A549 (cell line): ENCODE data around the gene CHAF1A. TPM values are rescaled to one million over a fixed set of nuclear protein-coding genes. Genes with fewer than 3 reads are reported as not detected.

Experiments used
- ATAC-seq, 2 experiments: fragments of 200-7000 bp in 1 of 2; fragments of >200 bp in 1 of 2; cut with Nextera tagmentation in 1 of 2; cut with Tn5 transposase in 1 of 2; 3 replicates each; pipeline versions ENCODE4 v1.8.0 to v1.9.1; 2018 to 2020; ENCODE audit warnings: mild to moderate bottlenecking in 1 of 2, moderate library complexity in 1 of 2
- CTCF ChIA-PET: fragments of 300-600 bp; sonication (Branson Sonifier 250); formaldehyde crosslinking; extraction: SDS; loops from one replicate; lab custom pipeline; 2021; ENCODE audit warnings: antibody characterized with exemption, inconsistent platforms; lab: Yijun Ruan, JAX
- POLR2A ChIA-PET: fragments of 350-600 bp; formaldehyde crosslinking; extraction: SDS; loops from one replicate; lab custom pipeline; 2021; ENCODE audit warnings: antibody characterized with exemption, inconsistent platforms; lab: Yijun Ruan, JAX
- DNase-seq, 2 experiments: peaks; one replicate each; pipeline versions ENCODE4 v3.0.0 to v3.0.0-alpha.2; 2011 to 2016; ENCODE audit warnings: low read depth in 1 of 2, low spot score in 1 of 2
- FAIRE-seq: peaks from 2 replicates; lab custom pipeline; 2011; peaks lifted over from hg19 to GRCh38; lab: Jason Lieb, UNC
- H3K27ac ChIP-seq, 2 experiments: fragments of >200 bp; sonication (Bioruptor Twin); formaldehyde crosslinking; 3 replicates each; pipeline ENCODE4 v1.5.1; 2016 to 2017
- H3K4me1 ChIP-seq: fragments of >200 bp; sonication (Bioruptor Twin); formaldehyde crosslinking; 3 replicates; pipeline ENCODE4 v1.6.1; 2016
- H3K4me2 ChIP-seq: fragments of >200 bp; sonication (Bioruptor Twin); formaldehyde crosslinking; 3 replicates; pipeline ENCODE4 v1.6.1; 2016
- H3K4me3 ChIP-seq: fragments of >200 bp; sonication (Bioruptor Twin); formaldehyde crosslinking; 3 replicates; pipeline ENCODE4 v1.5.1; 2016
- H3K9me3 ChIP-seq: fragments of >200 bp; sonication (Bioruptor Twin); formaldehyde crosslinking; 3 replicates; pipeline ENCODE4 v1.6.1; 2016
- ATOH8 ChIP-seq: fragments of 250-450 bp; sonication (Bioruptor Pico); IDR thresholded peaks from 2 replicates; pipeline ENCODE4 v1.5.0; 2020; ENCODE audit warnings: low read depth, mild to moderate bottlenecking, moderate library complexity
- BHLHE40 ChIP-seq: IDR thresholded peaks from 2 replicates; pipeline ENCODE4 v1.6.1; 2012; ENCODE audit warnings: low read depth, low read length, inconsistent platforms
- CBX8 ChIP-seq: fragments of 200-600 bp; sonication (generic); IDR thresholded peaks from 2 replicates; pipeline ENCODE4 v1.6.1; 2016
- EP300 ChIP-seq, 2 experiments: fragments of >200 bp; sonication (Bioruptor Twin); formaldehyde crosslinking; IDR thresholded peaks; 2 replicates in 1 of 2; 3 replicates in 1 of 2; pipeline ENCODE4 v1.6.1; 2016 to 2017
- ESRRA ChIP-seq: fragments of 150-350 bp; IDR thresholded peaks from 2 replicates; pipeline ENCODE4 v1.6.1; 2014; ENCODE audit warnings: mild to moderate bottlenecking, low read length, borderline replicate concordance
- GATA3 ChIP-seq: IDR thresholded peaks from 2 replicates; pipeline ENCODE4 v1.6.1; 2012; ENCODE audit warnings: borderline replicate concordance
- HOXB13 ChIP-seq: fragments of 250-450 bp; sonication (Bioruptor Pico); IDR thresholded peaks from 2 replicates; pipeline ENCODE4 v1.5.0; 2020; ENCODE audit warnings: low read depth, mild to moderate bottlenecking, moderate library complexity
- MAZ ChIP-seq: fragments of 150-350 bp; IDR thresholded peaks from 2 replicates; pipeline ENCODE4 v1.6.1; 2014; ENCODE audit warnings: antibody characterized with exemption, low read depth, low read length, borderline replicate concordance
- NPAS2 ChIP-seq: fragments of 250-450 bp; sonication (Bioruptor Pico); IDR thresholded peaks from 2 replicates; pipeline ENCODE4 v1.8.0; 2022; ENCODE audit warnings: mild to moderate bottlenecking, moderate library complexity, borderline replicate concordance
- PHF8 ChIP-seq: fragments of 200-600 bp; sonication (generic); IDR thresholded peaks from 2 replicates; pipeline ENCODE4 v1.6.1; 2016; ENCODE audit warnings: low read depth, mild to moderate bottlenecking, antibody characterized with exemption, moderate library complexity, borderline replicate concordance
- RARB ChIP-seq: fragments of 250-450 bp; sonication (Bioruptor Pico); IDR thresholded peaks from 2 replicates; pipeline ENCODE4 v1.8.0; 2021; ENCODE audit warnings: mild to moderate bottlenecking, moderate library complexity
- RCOR1 ChIP-seq: fragments of 150-350 bp; IDR thresholded peaks from 2 replicates; pipeline ENCODE4 v1.6.1; 2014; ENCODE audit warnings: antibody characterized with exemption, low read length, low read depth
- RNF2 ChIP-seq: fragments of 200-600 bp; sonication (generic); IDR thresholded peaks from 2 replicates; pipeline ENCODE4 v1.6.1; 2016; ENCODE audit warnings: low read depth, mild to moderate bottlenecking, antibody characterized with exemption, moderate library complexity, borderline replicate concordance
- SREBF2 ChIP-seq: fragments of 450-650 bp; IDR thresholded peaks from 2 replicates; pipeline ENCODE4 v1.6.1; 2014; ENCODE audit warnings: mild to moderate bottlenecking, moderate library complexity
- TFCP2L1 ChIP-seq: fragments of 250-450 bp; sonication (Bioruptor Pico); IDR thresholded peaks from 2 replicates; pipeline ENCODE4 v1.5.0; 2021; ENCODE audit warnings: mild to moderate bottlenecking
- ZNF302 ChIP-seq: fragments of 250-450 bp; sonication (Bioruptor Pico); IDR thresholded peaks from 2 replicates; pipeline ENCODE4 v1.9.0; 2021; ENCODE audit warnings: inconsistent platforms, mild to moderate bottlenecking, moderate library complexity
- WGBS: methylation state at CpG from one replicate; pipeline ENCODE4 v1.1.6; 2017; ENCODE audit errors: missing lambda C conversion rate; 5-methylcytosine and 5-hydroxymethylcytosine counted together
- polyA plus RNA-seq, 4 experiments: library from polyadenylated mRNA; depleted of rRNA in 3 of 4; stranded (reverse); fragments of >200 nt; fragmentation: RNase III in 1 of 4; extraction: RNeasy Plus Mini Kit Qiagen cat#74134 plus additional on column Dnase treatment in 1 of 4; gene quantifications; 2 replicates in 3 of 4; 3 replicates in 1 of 4; pipeline ENCODE4 v1.2.3, GENCODE V29; 2011 to 2017
- TF ChIP-seq, protein P1 (sequence below): IDR thresholded peaks from 2 replicates; pipeline ENCODE4 v1.6.1; 2012; ENCODE audit warnings: low read depth, borderline replicate concordance
- TF ChIP-seq, protein P2 (sequence below): fragments of >200 bp; sonication (Bioruptor Twin); formaldehyde crosslinking; IDR thresholded peaks from 2 replicates; pipeline ENCODE4 v1.6.1; 2016
- TF ChIP-seq, protein P3 (sequence below): fragments of >200 bp; sonication (Bioruptor Twin); formaldehyde crosslinking; IDR thresholded peaks from 3 replicates; pipeline ENCODE4 v1.6.1; 2016
- TF ChIP-seq, protein P4 (sequence below): fragments of 200-600 bp; sonication (generic); IDR thresholded peaks from 2 replicates; pipeline ENCODE4 v1.6.1; 2016; ENCODE audit warnings: antibody characterized with exemption, mild to moderate bottlenecking, moderate library complexity

The CHAF1A gene
- polyA plus RNA-seq, 2 of the 4 experiments (the other 2 are of a cell fraction) = 15.6 to 28.0 TPM

DNA sequence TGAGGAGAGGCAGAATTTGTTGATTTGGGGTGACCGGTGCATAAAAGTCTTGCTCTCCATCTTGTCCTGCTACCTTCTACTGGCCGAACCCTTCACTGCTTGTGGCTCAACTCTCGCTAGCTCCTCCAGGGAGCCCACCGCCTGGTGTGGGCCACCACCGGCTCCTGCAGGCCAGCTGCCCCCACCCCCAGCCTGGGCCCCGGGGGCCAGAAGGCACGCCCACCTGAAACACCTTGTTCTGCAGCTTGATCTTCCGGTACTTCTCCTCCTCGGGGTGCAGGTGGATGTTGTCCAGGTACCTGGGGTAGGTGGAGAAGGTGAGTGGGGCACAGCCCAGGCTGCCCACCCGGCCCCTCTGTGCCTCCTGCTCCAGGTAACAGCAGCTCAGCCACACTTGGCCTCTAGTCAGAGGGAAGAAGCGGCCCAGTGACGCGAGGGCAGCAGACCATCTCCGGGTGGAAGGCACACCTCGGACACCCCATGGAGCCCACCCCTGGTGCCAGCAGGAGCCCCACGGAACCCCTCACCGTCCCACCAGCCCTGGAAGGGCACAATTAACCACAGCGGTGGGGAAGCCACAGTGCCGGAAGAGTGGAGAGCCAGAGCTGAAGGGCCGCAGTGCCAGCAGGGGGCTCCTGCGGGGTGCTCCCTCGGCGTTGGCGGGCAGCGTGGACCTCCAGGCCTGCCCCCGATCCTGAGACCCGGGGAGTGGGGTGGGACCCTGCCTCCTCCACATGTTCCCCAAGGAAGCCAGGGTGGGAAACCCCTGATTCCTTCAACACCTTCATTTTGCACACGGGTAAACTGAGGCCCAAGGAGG lies 45.1 kb downstream of the CHAF1A start:
- DNase-seq (no peak), FAIRE-seq (no peak), ATAC-seq (no peak)
- Histone ChIP-seq H3K4me2 (no peak overlapping the region), H3K9me3 (no peaks in the 10 kb centered on the region), H3K4me3 (no peak overlapping the region), H3K27ac (no peak overlapping the region), H3K4me1 (no peaks in the 10 kb centered on the region)
- ChIA-PET POLR2A (no interaction called here), CTCF (interaction anchor here (1.9 kb wide), 1 partner anchor 78 kb away, joined by 4 read pairs; no protein-coding TSS in a partner anchor)
- TF ChIP-seq, protein P1, sequence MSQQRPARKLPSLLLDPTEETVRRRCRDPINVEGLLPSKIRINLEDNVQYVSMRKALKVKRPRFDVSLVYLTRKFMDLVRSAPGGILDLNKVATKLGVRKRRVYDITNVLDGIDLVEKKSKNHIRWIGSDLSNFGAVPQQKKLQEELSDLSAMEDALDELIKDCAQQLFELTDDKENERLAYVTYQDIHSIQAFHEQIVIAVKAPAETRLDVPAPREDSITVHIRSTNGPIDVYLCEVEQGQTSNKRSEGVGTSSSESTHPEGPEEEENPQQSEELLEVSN = no peak
- WGBS = 94% methylated on average over 3 of the region's 28 CpGs

DNA sequence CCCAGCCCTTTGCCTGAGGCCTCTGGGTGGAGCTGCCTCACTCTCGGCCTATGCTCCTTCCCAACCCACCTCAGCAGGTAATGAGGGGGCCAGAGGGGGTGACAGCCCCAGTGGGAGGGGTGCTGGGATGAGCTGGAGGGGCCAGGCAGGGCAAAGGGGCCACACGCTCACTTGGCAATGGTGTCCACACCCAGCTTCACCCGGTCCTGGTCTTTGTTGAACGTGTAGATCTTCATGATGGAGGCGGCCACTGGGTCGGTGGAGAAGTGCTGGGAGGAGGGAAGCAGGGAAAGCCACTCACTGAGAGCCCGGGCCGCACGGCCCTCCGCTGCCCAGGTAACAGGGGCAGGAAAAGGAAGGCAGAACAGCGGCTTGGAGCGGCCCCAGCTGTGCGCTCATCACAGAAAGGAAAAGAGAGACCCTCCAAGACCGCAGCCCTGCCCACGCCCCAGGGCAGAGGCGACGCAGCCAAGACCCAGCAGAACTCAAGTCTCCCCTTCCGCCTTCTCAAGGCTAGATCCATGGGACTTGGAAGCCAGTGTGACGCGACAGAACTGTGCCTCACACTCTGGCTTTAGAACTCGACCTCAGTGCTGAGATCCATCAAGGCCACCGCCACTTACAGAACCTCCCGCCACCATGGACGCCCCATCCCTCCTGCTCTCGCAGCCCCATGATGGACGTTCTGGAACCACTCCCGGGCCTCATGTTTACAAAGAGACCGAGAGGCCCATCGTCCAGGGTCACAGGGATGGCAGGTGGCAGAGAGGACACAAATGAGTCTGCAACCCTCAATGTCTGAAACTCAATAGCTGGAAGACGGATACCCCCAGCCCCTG lies 45.9 kb downstream of the CHAF1A start:
- no peak overlapping the region for H3K27ac ChIP-seq
- DNase-seq (no peak), FAIRE-seq (no peak), ATAC-seq (no peak)
- POLR2A ChIA-PET = no interaction called here
- H3K4me1 ChIP-seq = no peaks in the 10 kb centered on the region
- no peaks in the 10 kb centered on the region for H3K9me3 ChIP-seq
- H3K4me3 ChIP-seq = no peak overlapping the region
- TF ChIP-seq, protein P2, sequence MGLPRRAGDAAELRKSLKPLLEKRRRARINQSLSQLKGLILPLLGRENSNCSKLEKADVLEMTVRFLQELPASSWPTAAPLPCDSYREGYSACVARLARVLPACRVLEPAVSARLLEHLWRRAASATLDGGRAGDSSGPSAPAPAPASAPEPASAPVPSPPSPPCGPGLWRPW = no peak
- TF ChIP-seq MAZ (no peak), RCOR1 (no peak), NPAS2 (CRISPR knock-in tag) (no peak), PHF8 (no peak), CBX8 (no peak), EP300 (IDR thresholded peaks at IDR 0.05) (no peak), SREBF2 (no peak), HOXB13 (no peak)
- CTCF ChIA-PET = interaction anchor here (0.9 to 1.9 kb wide), 3 partner anchors 32 to 180 kb away, joined by 3 to 4 read pairs (median 3); no protein-coding TSS in a partner anchor
- WGBS = 83% methylated on average over 19 of the region's 30 CpGs
- no peak overlapping the region for H3K4me2 ChIP-seq

DNA sequence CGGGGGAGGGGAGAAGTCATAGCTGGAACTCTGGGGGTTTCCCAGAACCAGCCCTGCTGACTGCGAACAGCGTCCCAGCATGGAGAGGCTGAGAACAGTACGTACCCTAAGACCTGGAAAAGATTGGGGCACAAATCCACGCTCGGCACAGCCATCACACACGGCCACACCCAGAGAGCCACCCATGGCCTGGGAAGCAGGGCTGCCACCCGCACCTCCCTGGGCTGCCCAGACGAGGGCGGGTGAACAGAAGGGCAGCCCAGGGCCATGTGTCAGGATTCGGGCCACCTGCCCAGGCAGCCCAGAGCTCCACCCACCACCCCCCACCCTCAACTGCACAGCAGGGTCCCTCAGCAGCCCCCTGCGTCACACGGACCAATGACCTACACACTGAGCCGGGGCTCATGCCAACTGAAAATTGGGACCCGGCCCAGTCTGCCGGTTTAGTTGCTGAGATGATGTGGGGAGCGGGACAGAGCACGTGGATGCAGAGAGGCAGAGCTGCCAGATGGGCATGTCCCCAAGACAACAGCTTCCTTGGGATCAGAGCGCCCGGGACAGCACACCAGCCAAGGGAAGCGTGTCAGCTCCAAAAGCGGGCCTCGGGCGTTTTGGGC lies 46.7 kb downstream of the CHAF1A start:
- ATAC-seq (no peak), DNase-seq (no peak), FAIRE-seq (no peak)
- no peak for TF ChIP-seq GATA3
- TF ChIP-seq RARB = no peak
- TF ChIP-seq MAZ = no peak
- no peak for TF ChIP-seq ESRRA
- TF ChIP-seq ZNF302 (CRISPR knock-in tag) = no peak
- no peak overlapping the region for H3K4me2 ChIP-seq
- H3K9me3 ChIP-seq = no peaks in the 10 kb centered on the region
- no peak overlapping the region for H3K4me3 ChIP-seq
- no peaks in the 10 kb centered on the region for H3K4me1 ChIP-seq
- POLR2A ChIA-PET = no interaction called here
- no peak overlapping the region for H3K27ac ChIP-seq
- WGBS = 90% methylated on average over 13 of the region's 24 CpGs
- CTCF ChIA-PET = interaction anchor here (0.9 to 1.1 kb wide), 2 partner anchors 33 to 181 kb away, joined by 3 read pairs; no protein-coding TSS in a partner anchor

DNA sequence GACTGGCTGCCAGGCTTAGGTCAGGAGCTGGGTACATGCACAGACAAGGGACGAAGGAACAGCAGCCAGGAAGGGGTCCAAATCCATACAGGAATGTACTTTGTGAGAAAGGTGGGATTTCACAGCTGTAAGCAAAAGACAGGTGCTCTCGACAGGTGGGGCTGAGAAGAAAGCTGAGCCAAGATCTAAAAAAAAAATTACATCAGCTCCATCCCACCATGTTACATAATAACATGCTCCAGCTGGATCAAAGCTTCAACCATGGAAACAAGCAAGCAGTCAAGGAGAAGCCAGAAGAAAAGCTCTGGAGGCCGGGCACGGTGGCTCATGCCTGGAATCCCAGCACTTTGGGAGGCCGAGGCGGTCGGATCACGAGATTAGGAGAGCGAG lies 47.2 kb downstream of the CHAF1A start:
- WGBS = 98% methylated on average over 9 of the region's 9 CpGs
- CTCF ChIA-PET = interaction anchor here (1.1 kb wide), 1 partner anchor 24 kb away, joined by 3 read pairs; no protein-coding TSS in a partner anchor
- TF ChIP-seq, protein P3, sequence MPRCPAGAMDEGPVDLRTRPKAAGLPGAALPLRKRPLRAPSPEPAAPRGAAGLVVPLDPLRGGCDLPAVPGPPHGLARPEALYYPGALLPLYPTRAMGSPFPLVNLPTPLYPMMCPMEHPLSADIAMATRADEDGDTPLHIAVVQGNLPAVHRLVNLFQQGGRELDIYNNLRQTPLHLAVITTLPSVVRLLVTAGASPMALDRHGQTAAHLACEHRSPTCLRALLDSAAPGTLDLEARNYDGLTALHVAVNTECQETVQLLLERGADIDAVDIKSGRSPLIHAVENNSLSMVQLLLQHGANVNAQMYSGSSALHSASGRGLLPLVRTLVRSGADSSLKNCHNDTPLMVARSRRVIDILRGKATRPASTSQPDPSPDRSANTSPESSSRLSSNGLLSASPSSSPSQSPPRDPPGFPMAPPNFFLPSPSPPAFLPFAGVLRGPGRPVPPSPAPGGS = no peak
- no peak for TF ChIP-seq BHLHE40
- no peak for TF ChIP-seq CBX8
- TF ChIP-seq, protein P4, sequence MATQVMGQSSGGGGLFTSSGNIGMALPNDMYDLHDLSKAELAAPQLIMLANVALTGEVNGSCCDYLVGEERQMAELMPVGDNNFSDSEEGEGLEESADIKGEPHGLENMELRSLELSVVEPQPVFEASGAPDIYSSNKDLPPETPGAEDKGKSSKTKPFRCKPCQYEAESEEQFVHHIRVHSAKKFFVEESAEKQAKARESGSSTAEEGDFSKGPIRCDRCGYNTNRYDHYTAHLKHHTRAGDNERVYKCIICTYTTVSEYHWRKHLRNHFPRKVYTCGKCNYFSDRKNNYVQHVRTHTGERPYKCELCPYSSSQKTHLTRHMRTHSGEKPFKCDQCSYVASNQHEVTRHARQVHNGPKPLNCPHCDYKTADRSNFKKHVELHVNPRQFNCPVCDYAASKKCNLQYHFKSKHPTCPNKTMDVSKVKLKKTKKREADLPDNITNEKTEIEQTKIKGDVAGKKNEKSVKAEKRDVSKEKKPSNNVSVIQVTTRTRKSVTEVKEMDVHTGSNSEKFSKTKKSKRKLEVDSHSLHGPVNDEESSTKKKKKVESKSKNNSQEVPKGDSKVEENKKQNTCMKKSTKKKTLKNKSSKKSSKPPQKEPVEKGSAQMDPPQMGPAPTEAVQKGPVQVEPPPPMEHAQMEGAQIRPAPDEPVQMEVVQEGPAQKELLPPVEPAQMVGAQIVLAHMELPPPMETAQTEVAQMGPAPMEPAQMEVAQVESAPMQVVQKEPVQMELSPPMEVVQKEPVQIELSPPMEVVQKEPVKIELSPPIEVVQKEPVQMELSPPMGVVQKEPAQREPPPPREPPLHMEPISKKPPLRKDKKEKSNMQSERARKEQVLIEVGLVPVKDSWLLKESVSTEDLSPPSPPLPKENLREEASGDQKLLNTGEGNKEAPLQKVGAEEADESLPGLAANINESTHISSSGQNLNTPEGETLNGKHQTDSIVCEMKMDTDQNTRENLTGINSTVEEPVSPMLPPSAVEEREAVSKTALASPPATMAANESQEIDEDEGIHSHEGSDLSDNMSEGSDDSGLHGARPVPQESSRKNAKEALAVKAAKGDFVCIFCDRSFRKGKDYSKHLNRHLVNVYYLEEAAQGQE = no peak
- TF ChIP-seq ATOH8 (CRISPR knock-in tag) = no peak
- no peak for TF ChIP-seq RCOR1
- no peak for TF ChIP-seq RNF2
- no peak for TF ChIP-seq TFCP2L1 (CRISPR knock-in tag)

More for the DNA sequence above, 47.2 kb downstream of the CHAF1A start:
- no peak for FAIRE-seq
- POLR2A ChIA-PET = no interaction called here
- Histone ChIP-seq H3K4me1 (no peaks in the 10 kb centered on the region), H3K9me3 (no peaks in the 10 kb centered on the region), H3K27ac (no peak overlapping the region), H3K4me3 (no peak overlapping the region), H3K4me2 (no peak overlapping the region)
- no peak for ATAC-seq
- DNase-seq = no peak
